Measurements from ENCODE around the gene DNAH12. TPM values are rescaled to one million over a fixed set of nuclear protein-coding genes. Genes with fewer than 3 reads are reported as not detected.

DNAH12 gene
- total and polyA plus RNA-seq, 2 of the 4 experiments (the other 2 are of a cell fraction), result under 0.01 to 0.02 TPM

- TF ChIP-seq ELK1 (IDR thresholded peaks at IDR 0.05; ENCODE audit: borderline replicate concordance, low read depth, low read length), result no peak
These were observed 11.2 kb upstream of the DNAH12 start (continued) for GRCh38 chr3:57555306-57555705.

GRCh38 chr3:57546616-57547015 lies 2.5 kb upstream of the DNAH12 start:
- dilution Hi-C loops (cut with HindIII; ENCODE audit: low sequenced_read_pairs, unreplicated experiment) (no loop called here), in situ Hi-C loops (cut with MboI; ENCODE audit: low sequenced_read_pairs) (no loop called here), intact Hi-C loops (cut with micrococcal nuclease) (no loop called here)
- Histone ChIP-seq H3K27me3 (ENCODE audit: control insufficient read depth, insufficient read depth, low read length) (no peaks in the 10 kb centered on the region; the same call in 1 of the 2 replicates), H2BK5ac (ENCODE audit: low read depth, low read length, poor library complexity, severe bottlenecking) (no peak overlapping the region), H3K4me3 (ENCODE audit: insufficient read depth, low read depth, low read length) (no peak overlapping the region), H3K9me3 (ENCODE audit: control insufficient read depth, insufficient read depth, low read length) (no peaks in the 10 kb centered on the region), H2AK9ac (replicated peaks; ENCODE audit: low read depth, low read length, poor library complexity) (no peak overlapping the region), H3K14ac (replicated peaks; ENCODE audit: low read depth, low read length) (no peak overlapping the region), H4K91ac (ENCODE audit: insufficient read depth, low read depth, low read length) (no peak overlapping the region), H2AK5ac (ENCODE audit: low read depth, low read length) (no peak overlapping the region), H2BK20ac (ENCODE audit: low read depth, low read length) (no peak overlapping the region), H4K20me1 (ENCODE audit: insufficient read depth, low read length) (no peaks in the 10 kb centered on the region), H4K8ac (ENCODE audit: low read depth in 2 of 2, low read length in 2 of 2) (no peak overlapping the region), H2BK15ac (ENCODE audit: low read depth, low read length) (no peak overlapping the region), H3K27ac (ENCODE audit: insufficient read depth, low read length) (no peak overlapping the region), H3K4ac (ENCODE audit: low read depth, low read length) (no peak overlapping the region), H3K9ac (ENCODE audit: low read depth, low read length) (no peak overlapping the region), H3K36me3 (ENCODE audit: control insufficient read depth, insufficient read depth, low read length) (no peaks in the 10 kb centered on the region), H3K79me1 (ENCODE audit: low read depth in 1 of 2, low read length in 2 of 2) (no peaks in the 10 kb centered on the region), H3K4me1 (ENCODE audit: control insufficient read depth, insufficient read depth, low read length) (peaks cover 3% of the 10 kb centered on the region), H3K9me1 (ENCODE audit: insufficient read depth, low read length) (no peaks in the 10 kb centered on the region), H3K23ac (ENCODE audit: low read depth, low read length) (no peak overlapping the region), H3K18ac (ENCODE audit: low read depth, low read length) (no peak overlapping the region), H2BK120ac (ENCODE audit: low read depth, low read length) (no peak overlapping the region), H3K4me2 (ENCODE audit: low read depth, low read length) (no peak overlapping the region), H2AFZ (replicated peaks; ENCODE audit: low read length, poor library complexity) (no peak overlapping the region), H4K5ac (ENCODE audit: low read depth, low read length) (no peak overlapping the region), H3K56ac (ENCODE audit: extremely low read depth, insufficient read depth, low read length) (no peak overlapping the region)
- DNase-seq (no peak), ATAC-seq (ENCODE audit: low read depth) (no peak)
- no CpG with 5 or more reads among the region's 1 CpG for WGBS, 2 experiments (ENCODE audit: extremely low coverage in 2 of 2, insufficient read length in 1 of 2)
- BruUV-seq (replicated peaks), result no TSS peak
- CTCF ChIA-PET, result no interaction called here
- POLR2A ChIA-PET (ENCODE audit: unreplicated experiment), result no interaction called here
- TF ChIP-seq NFE2L2 (IDR thresholded peaks at IDR 0.05; ENCODE audit: low read depth, low read length), result no peak
- TF ChIP-seq CHD1 (IDR thresholded peaks at IDR 0.05; ENCODE audit: low read depth, low read length), result no peak
- no peak for TF ChIP-seq USF2 (IDR thresholded peaks at IDR 0.05; ENCODE audit: low read depth, low read length)
- no peak for TF ChIP-seq SMC3 (IDR thresholded peaks at IDR 0.05; ENCODE audit: low read depth, low read length)
- no peak for TF ChIP-seq FOS (IDR thresholded peaks at IDR 0.05; ENCODE audit: low read depth, low read length)
- no peak for TF ChIP-seq MXI1 (IDR thresholded peaks at IDR 0.05; ENCODE audit: borderline replicate concordance, low read depth, low read length)
- TF ChIP-seq RCOR1 (IDR thresholded peaks at IDR 0.05; ENCODE audit: insufficient replicate concordance, low read length), result no peak
- TF ChIP-seq BHLHE40 (IDR thresholded peaks at IDR 0.05; ENCODE audit: low read depth, low read length), result no peak
- no peak for TF ChIP-seq MAFK (IDR thresholded peaks at IDR 0.05; ENCODE audit: low read depth, low read length)
- TF ChIP-seq CTCF (conservative IDR thresholded peaks at IDR 0.05; ENCODE audit: low read depth, low read length), result no peak
- TF ChIP-seq RAD21 (IDR thresholded peaks at IDR 0.05; ENCODE audit: low read length), result no peak
- TF ChIP-seq CEBPB (IDR thresholded peaks at IDR 0.05; ENCODE audit: low read depth, low read length), result no peak
- no peak for TF ChIP-seq ELK1 (IDR thresholded peaks at IDR 0.05; ENCODE audit: borderline replicate concordance, low read depth, low read length)

Measured in IMR-90 (cell line).